HepG2 (cell line): Measurements from ENCODE around the gene PTMA. TPM values are rescaled to one million over a fixed set of nuclear protein-coding genes. Genes with fewer than 3 reads are reported as not detected.

Source experiments
- ATAC-seq: fragments of 200-7000 bp; cut with Tn5 transposase; 3 replicates; pipeline ENCODE4 v1.9.1; 2020; ENCODE audit warnings: mild to moderate bottlenecking, moderate library complexity
- BruUV-seq: library from RNA; stranded (reverse); fragments of 400-500 nt; replicated peaks from 2 replicates; lab custom pipeline; 2021; lab: Mats Ljungman, UMichigan
- CTCF ChIA-PET: fragments of 300-600 bp; formaldehyde crosslinking; extraction: SDS; loops from one replicate; lab custom pipeline; 2021; ENCODE audit warnings: low total read pairs, inconsistent platforms, low intra/inter-chr PET ratio; lab: Yijun Ruan, JAX
- POLR2A ChIA-PET: fragments of 350-600 bp; sonication (Branson Sonifier 250); formaldehyde crosslinking; loops from one replicate; lab custom pipeline; 2020; ENCODE audit warnings: antibody characterized with exemption, inconsistent platforms; lab: Yijun Ruan, JAX
- DNase-seq: peaks from one replicate; pipeline ENCODE4 v3.0.0-alpha.2; 2015; ENCODE audit warnings: low spot score
- FAIRE-seq: peaks from 3 replicates; lab custom pipeline; 2011; peaks lifted over from hg19 to GRCh38; lab: Jason Lieb, UNC
- H2AFZ ChIP-seq: one replicate; pipeline ENCODE4 v1.6.1; 2011; ENCODE audit warnings: low read length, inconsistent platforms
- H3K27ac ChIP-seq: fragments of 300-600 bp; 3 replicates; pipeline ENCODE4 v1.8.0; 2011; ENCODE audit warnings: mixed run types, mild to moderate bottlenecking, mixed read lengths, low read length, inconsistent platforms; ENCODE audit not compliant: insufficient read depth; ENCODE audit errors: extremely low read length
- H3K27me3 ChIP-seq, 2 experiments: fragments of 200-600 bp in 1 of 2; 2 replicates in 1 of 2; 3 replicates in 1 of 2; pipeline versions ENCODE4 v1.6.0 to v1.8.0; 2011; ENCODE audit warnings: low read length in 2 of 2, mild to moderate bottlenecking in 2 of 2, moderate library complexity in 2 of 2, inconsistent platforms in 1 of 2; ENCODE audit not compliant: insufficient read depth in 2 of 2, control insufficient read depth in 1 of 2
- H3K36me3 ChIP-seq, 2 experiments: fragments of 200-600 bp in 1 of 2; replicated peaks in 1 of 2; 2 replicates in 1 of 2; 3 replicates in 1 of 2; pipeline versions ENCODE4 v1.5.1 to v1.8.0; 2011; ENCODE audit warnings: low read length in 2 of 2, inconsistent platforms in 1 of 2; ENCODE audit not compliant: insufficient read depth in 2 of 2, control insufficient read depth in 1 of 2
- H3K4me1 ChIP-seq: 2 replicates; pipeline ENCODE4 v1.5.1; 2012; ENCODE audit warnings: low read length, inconsistent platforms; ENCODE audit not compliant: insufficient read depth
- H3K4me2 ChIP-seq: 2 replicates; pipeline ENCODE4 v1.6.0; 2011; ENCODE audit warnings: low read depth, low read length, inconsistent platforms
- H3K4me3 ChIP-seq, 3 experiments: fragments of 200-600 bp in 1 of 3; sonication (generic), shearing (Covaris generic) in 1 of 3; replicated peaks in 1 of 3; 2 replicates each; pipeline ENCODE4 v1.5.1; 2011 to 2016; ENCODE audit warnings: low read length in 3 of 3, inconsistent platforms in 2 of 3, low read depth in 2 of 3, mild to moderate bottlenecking in 2 of 3, control low read depth in 1 of 3, mixed read lengths in 1 of 3; ENCODE audit not compliant: insufficient read depth in 1 of 3
- H3K79me2 ChIP-seq: one replicate; pipeline ENCODE4 v1.6.1; 2011; ENCODE audit warnings: low read length, inconsistent platforms; ENCODE audit not compliant: insufficient read depth
- H3K9ac ChIP-seq: 2 replicates; pipeline ENCODE4 v1.6.0; 2011; ENCODE audit warnings: mild to moderate bottlenecking, low read depth, low read length, inconsistent platforms; ENCODE audit not compliant: insufficient read depth
- H3K9me3 ChIP-seq: 2 replicates; pipeline ENCODE4 v1.5.1; 2012; ENCODE audit warnings: mild to moderate bottlenecking, low read length
- H4K20me1 ChIP-seq: 2 replicates; pipeline ENCODE4 v1.6.0; 2011; ENCODE audit warnings: inconsistent platforms, mild to moderate bottlenecking, low read length, moderate library complexity; ENCODE audit not compliant: insufficient read depth
- DNMT3B ChIP-seq: conservative IDR thresholded peaks from 2 replicates; pipeline ENCODE4 v1.6.1; 2016; ENCODE audit warnings: missing biosample characterization, control low read depth
- GMEB2 ChIP-seq: IDR thresholded peaks from 2 replicates; pipeline ENCODE4 v1.6.1; 2016; ENCODE audit warnings: missing biosample characterization, missing genetic modification reagents, low read depth
- HNRNPL ChIP-seq: fragments of 200-400 bp; formaldehyde crosslinking; IDR thresholded peaks from 2 replicates; pipeline ENCODE4 v1.6.1; 2017; ENCODE audit warnings: mild to moderate bottlenecking, low read depth, low read length
- POGK ChIP-seq: sonication (generic); formaldehyde crosslinking; conservative IDR thresholded peaks from 2 replicates; pipeline ENCODE4 v1.8.0; 2022; ENCODE audit warnings: mild to moderate bottlenecking, moderate library complexity, missing genetic modification reagents
- THAP9 ChIP-seq: sonication (generic); formaldehyde crosslinking; IDR thresholded peaks from 2 replicates; pipeline ENCODE4; 2020; ENCODE audit warnings: missing genetic modification reagents, mild to moderate bottlenecking, borderline replicate concordance
- WGBS: methylation state at CpG from one replicate; pipeline ENCODE4 v1.1.6; 2017; ENCODE audit warnings: low lambda C conversion rate; 5-methylcytosine and 5-hydroxymethylcytosine counted together
- in situ Hi-C: cut with HindIII; loops from 2 replicates; pipeline ENCODE4 v1.10.0; 2017; ENCODE audit warnings: low pct_unique_long_range_greater_than_20kb; ENCODE audit not compliant: extremely low pct_ligation_motif_present
- intact Hi-C: fragments of 100-400 bp; cut with micrococcal nuclease; formaldehyde crosslinking; loops from one replicate; pipeline ENCODE4 v1.10.0; 2022; ENCODE audit not compliant: unreplicated experiment
- polyA plus RNA-seq, 8 experiments: library from polyadenylated mRNA; depleted of rRNA in 3 of 8; stranded (reverse) in 7 of 8; unstranded in 1 of 8; fragments of >200 nt; fragmentation: Illumina TruSeq in 4 of 8; extraction: Trizol in 4 of 8; gene quantifications; 2 replicates each; pipeline versions ENCODE4 v1.2.1 to v1.2.3, GENCODE V29; 2011 to 2016; ENCODE audit warnings: low read depth in 4 of 8, missing spikeins in 1 of 8, mixed read lengths in 1 of 8; ENCODE audit not compliant: insufficient read depth in 1 of 8
- total RNA-seq, 5 experiments: library from RNA; depleted of rRNA; stranded (reverse); fragments of >200 nt; fragmentation: Illumina TruSeq; extraction: Trizol; gene quantifications; 2 replicates each; pipeline ENCODE4 v1.2.3, GENCODE V29; 2016; ENCODE audit warnings: low read depth in 1 of 5

The PTMA gene
- total and polyA plus RNA-seq, 2 of the 13 experiments (the other 11 are each of a cell fraction or from before 2014, with no cell fraction given): 190 to 1,086 TPM

- 0 out of 2 replicates have a peak, but pooled peaks have one; percentile 34 for TF ChIP-seq POGK
- peak; percentile 50; the same call in 1 of the 2 replicates for TF ChIP-seq THAP9 (CRISPR knock-in tag)
These were observed 22.8 kb upstream of the PTMA start (continued) for GRCh38 chr2:231685349-231686191.

GRCh38 chr2:231686192-231687100 lies 21.9 kb upstream of the PTMA start:
- DNase-seq (no peak), ATAC-seq (no peak; the same call in 2 of the 3 replicates), FAIRE-seq (no peak)
- Histone ChIP-seq H3K27ac (no peak overlapping the region), H3K4me1 (peaks cover 62% of the 10 kb centered on the region), H3K4me3 (peak overlapping the region in 1 of 3 experiments; percentile 55; a peak in 2 of 6 replicates), H3K79me2 (no peaks in the 10 kb centered on the region), H3K36me3 (no peaks in the 10 kb centered on the region), H3K9ac (no peak overlapping the region)
- intact Hi-C loops (loop anchor here (2.0 kb wide), 1 partner anchor 28 kb away; no protein-coding TSS in a partner anchor), in situ Hi-C loops (no loop called here)
- POLR2A ChIA-PET: interaction anchor here (1.0 to 5.3 kb wide), 10 partner anchors 10 to 222 kb away, joined by 4 to 44 read pairs (median 10); partner anchors contain the start of genes NCL and PTMA
- 57% methylated on average over 10 of the region's 11 CpGs for WGBS
- CTCF ChIA-PET: interaction anchor here (1.9 to 4.1 kb wide), 2 partner anchors 24 to 28 kb away, joined by 8 to 59 read pairs; no protein-coding TSS in a partner anchor
- BruUV-seq: no TSS peak
- TF ChIP-seq HNRNPL (0 out of 2 replicates have a peak, but pooled peaks have one; percentile 64), DNMT3B (CRISPR knock-in tag) (no peak), GMEB2 (CRISPR knock-in tag) (no peak)
- TF ChIP-seq, all 625 proteins: peak for 1
- Histone ChIP-seq H3K27me3 (peaks cover 4 to 25% of the 10 kb centered on the region in 2 experiments; a peak in 3 of 5 replicates), H2AFZ (no peak overlapping the region), H3K9me3 (no peaks in the 10 kb centered on the region), H4K20me1 (no peaks in the 10 kb centered on the region), H3K4me2 (peak overlapping the region; percentile 71)
